ENCODE measurements around the gene RPTN. TPM values are rescaled to one million over a fixed set of nuclear protein-coding genes. Genes with fewer than 3 reads are reported as not detected.

The RPTN gene
- total RNA-seq, 1 experiment from 2014 or later = not detected

DNA sequence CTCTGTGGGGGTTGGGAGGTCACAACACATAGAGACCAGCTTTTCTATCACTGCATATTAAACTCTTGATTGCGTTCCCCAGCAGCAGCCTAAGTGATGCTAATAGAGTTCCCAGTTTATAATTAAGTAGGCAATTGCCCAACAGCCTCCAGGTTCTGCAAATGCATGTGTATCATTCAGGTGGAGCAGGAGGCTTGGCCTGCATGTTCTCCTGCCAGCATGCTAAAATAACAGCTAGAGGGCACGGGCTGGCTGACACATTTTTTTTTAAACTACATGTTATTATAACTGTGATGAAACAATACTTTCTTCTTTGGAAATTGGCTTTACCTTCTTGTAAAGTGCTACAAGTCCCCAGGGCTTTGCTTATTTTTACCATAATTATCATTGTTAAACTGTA, 54.2 kb downstream of the RPTN start:
- Histone ChIP-seq H2AFZ (ENCODE audit: low read depth, low read length, poor library complexity, severe bottlenecking) (no peak overlapping the region), H3K9me2 (ENCODE audit: insufficient read depth) (no peaks in the 10 kb centered on the region), H3K4me3 (replicated peaks in 1 of 2; ENCODE audit: low read depth in 1 of 2, low read length in 2 of 2) (no peak overlapping the region), H3K27ac (ENCODE audit: low read depth, low read length) (no peak overlapping the region), H3K4me1 (ENCODE audit: control insufficient read depth in 1 of 2, insufficient read depth in 2 of 2, low read length in 2 of 2) (peaks cover 14 to 33% of the 10 kb centered on the region in 2 experiments), H3K9me3 (ENCODE audit: control insufficient read depth in 1 of 2, insufficient read depth in 1 of 2, low read depth in 1 of 2, low read length in 2 of 2) (no peaks in the 10 kb centered on the region), H3K9ac (ENCODE audit: low read length) (no peak overlapping the region), H3K36me3 (ENCODE audit: control insufficient read depth in 1 of 2, insufficient read depth in 2 of 2, low read length in 2 of 2) (no peaks in the 10 kb centered on the region), H3K27me3 (ENCODE audit: insufficient read depth, low read length) (peaks cover 30% of the 10 kb centered on the region), H3K79me2 (ENCODE audit: insufficient read depth, low read length) (no peaks in the 10 kb centered on the region), H3K4me2 (ENCODE audit: low read length) (no peak overlapping the region), H4K20me1 (ENCODE audit: insufficient read depth) (no peaks in the 10 kb centered on the region)
- ChIA-PET RAD21 (ENCODE audit: low non-redundant PET in 1 of 2, low total read pairs in 2 of 2, uncharacterized antibody in 2 of 2, unreplicated experiment in 2 of 2) (no interaction called here), CTCF (no interaction called here), POLR2A (no interaction called here)
- BruUV-seq (replicated peaks) = no TSS peak
- intact Hi-C loops (cut with micrococcal nuclease) = no loop called here
- TF ChIP-seq, protein P1, sequence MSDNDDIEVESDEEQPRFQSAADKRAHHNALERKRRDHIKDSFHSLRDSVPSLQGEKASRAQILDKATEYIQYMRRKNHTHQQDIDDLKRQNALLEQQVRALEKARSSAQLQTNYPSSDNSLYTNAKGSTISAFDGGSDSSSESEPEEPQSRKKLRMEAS (IDR thresholded peaks at IDR 0.05) = no peak
- TF ChIP-seq TCF7L2 (IDR thresholded peaks at IDR 0.05; ENCODE audit: borderline replicate concordance, extremely low read depth, insufficient read depth, insufficient read length) = no peak
- no peak for TF ChIP-seq CBX3 (IDR thresholded peaks at IDR 0.05; ENCODE audit: low read depth)
- TF ChIP-seq ZFX (IDR thresholded peaks at IDR 0.05) = no peak
- no peak for TF ChIP-seq YY1 (IDR thresholded peaks at IDR 0.05; ENCODE audit: extremely low read depth, insufficient replicate concordance, low read depth, low read length)
- TF ChIP-seq, protein P2, sequence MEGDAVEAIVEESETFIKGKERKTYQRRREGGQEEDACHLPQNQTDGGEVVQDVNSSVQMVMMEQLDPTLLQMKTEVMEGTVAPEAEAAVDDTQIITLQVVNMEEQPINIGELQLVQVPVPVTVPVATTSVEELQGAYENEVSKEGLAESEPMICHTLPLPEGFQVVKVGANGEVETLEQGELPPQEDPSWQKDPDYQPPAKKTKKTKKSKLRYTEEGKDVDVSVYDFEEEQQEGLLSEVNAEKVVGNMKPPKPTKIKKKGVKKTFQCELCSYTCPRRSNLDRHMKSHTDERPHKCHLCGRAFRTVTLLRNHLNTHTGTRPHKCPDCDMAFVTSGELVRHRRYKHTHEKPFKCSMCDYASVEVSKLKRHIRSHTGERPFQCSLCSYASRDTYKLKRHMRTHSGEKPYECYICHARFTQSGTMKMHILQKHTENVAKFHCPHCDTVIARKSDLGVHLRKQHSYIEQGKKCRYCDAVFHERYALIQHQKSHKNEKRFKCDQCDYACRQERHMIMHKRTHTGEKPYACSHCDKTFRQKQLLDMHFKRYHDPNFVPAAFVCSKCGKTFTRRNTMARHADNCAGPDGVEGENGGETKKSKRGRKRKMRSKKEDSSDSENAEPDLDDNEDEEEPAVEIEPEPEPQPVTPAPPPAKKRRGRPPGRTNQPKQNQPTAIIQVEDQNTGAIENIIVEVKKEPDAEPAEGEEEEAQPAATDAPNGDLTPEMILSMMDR (IDR thresholded peaks at IDR 0.05 in 2 of 3, conservative IDR thresholded peaks at IDR 0.05 in 1 of 3; ENCODE audit: borderline replicate concordance in 1 of 3, insufficient read depth in 1 of 3, low read depth in 2 of 3, low read length in 2 of 3) = no peak
- TF ChIP-seq CEBPB (IDR thresholded peaks at IDR 0.05; ENCODE audit: low read depth) = no peak
- no peak for TF ChIP-seq SP1 (IDR thresholded peaks at IDR 0.05; ENCODE audit: low read depth)
- TF ChIP-seq POLR2A (IDR thresholded peaks at IDR 0.05; ENCODE audit: borderline replicate concordance, extremely low read depth, insufficient read depth, insufficient read length) = no peak
- TF ChIP-seq RAD21 (IDR thresholded peaks at IDR 0.05; ENCODE audit: low read depth) = no peak
- TF ChIP-seq POLR2AphosphoS5 (IDR thresholded peaks at IDR 0.05; ENCODE audit: low read depth, low read length) = no peak
- no peak for TF ChIP-seq EZH2phosphoT487 (IDR thresholded peaks at IDR 0.05; ENCODE audit: borderline replicate concordance)
- no peak for TF ChIP-seq FOSL1 (IDR thresholded peaks at IDR 0.05; ENCODE audit: low read depth)
- TF ChIP-seq SIN3A (IDR thresholded peaks at IDR 0.05; ENCODE audit: low read depth) = no peak
- TF ChIP-seq, protein P3, sequence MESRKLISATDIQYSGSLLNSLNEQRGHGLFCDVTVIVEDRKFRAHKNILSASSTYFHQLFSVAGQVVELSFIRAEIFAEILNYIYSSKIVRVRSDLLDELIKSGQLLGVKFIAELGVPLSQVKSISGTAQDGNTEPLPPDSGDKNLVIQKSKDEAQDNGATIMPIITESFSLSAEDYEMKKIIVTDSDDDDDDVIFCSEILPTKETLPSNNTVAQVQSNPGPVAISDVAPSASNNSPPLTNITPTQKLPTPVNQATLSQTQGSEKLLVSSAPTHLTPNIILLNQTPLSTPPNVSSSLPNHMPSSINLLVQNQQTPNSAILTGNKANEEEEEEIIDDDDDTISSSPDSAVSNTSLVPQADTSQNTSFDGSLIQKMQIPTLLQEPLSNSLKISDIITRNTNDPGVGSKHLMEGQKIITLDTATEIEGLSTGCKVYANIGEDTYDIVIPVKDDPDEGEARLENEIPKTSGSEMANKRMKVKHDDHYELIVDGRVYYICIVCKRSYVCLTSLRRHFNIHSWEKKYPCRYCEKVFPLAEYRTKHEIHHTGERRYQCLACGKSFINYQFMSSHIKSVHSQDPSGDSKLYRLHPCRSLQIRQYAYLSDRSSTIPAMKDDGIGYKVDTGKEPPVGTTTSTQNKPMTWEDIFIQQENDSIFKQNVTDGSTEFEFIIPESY (IDR thresholded peaks at IDR 0.05; ENCODE audit: extremely low read depth, insufficient replicate concordance, low read length) = no peak
- TF ChIP-seq SRF (IDR thresholded peaks at IDR 0.05; ENCODE audit: low read depth) = no peak
- TF ChIP-seq, protein P4, sequence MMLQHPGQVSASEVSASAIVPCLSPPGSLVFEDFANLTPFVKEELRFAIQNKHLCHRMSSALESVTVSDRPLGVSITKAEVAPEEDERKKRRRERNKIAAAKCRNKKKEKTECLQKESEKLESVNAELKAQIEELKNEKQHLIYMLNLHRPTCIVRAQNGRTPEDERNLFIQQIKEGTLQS (IDR thresholded peaks at IDR 0.05) = no peak
- TF ChIP-seq JUND (IDR thresholded peaks at IDR 0.05) = no peak
- TF ChIP-seq EGR1 (IDR thresholded peaks at IDR 0.05; ENCODE audit: low read depth) = no peak
- ATAC-seq (no peak), DNase-seq (ENCODE audit: low read depth, low spot score) (no peak)
